HepG2 (cell line): ENCODE data around the gene ZNF117.
A peak's percentile ranks its signal among the peaks of the same experiment; 100 is the strongest.

Source experiments
- ARNT ChIP-seq: fragments of 450-650 bp; IDR thresholded peaks from 2 replicates; pipeline ENCODE4 v1.6.1; 2017
- CEBPG ChIP-seq: IDR thresholded peaks from 2 replicates; pipeline ENCODE4 v1.6.1; 2016
- FOXM1 ChIP-seq: sonication (generic); formaldehyde crosslinking; IDR thresholded peaks from 2 replicates; pipeline ENCODE4 v1.5.0; 2020; ENCODE audit warnings: missing genetic modification reagents
- JUND ChIP-seq: sonication (generic); formaldehyde crosslinking; IDR thresholded peaks from 2 replicates; pipeline ENCODE4 v1.8.0; 2022; ENCODE audit warnings: mild to moderate bottlenecking, missing genetic modification reagents
- KAT7 ChIP-seq: IDR thresholded peaks from 2 replicates; pipeline ENCODE4 v1.6.1; 2018; ENCODE audit warnings: borderline replicate concordance, missing compliant biosample characterization
- PCBP1 ChIP-seq: fragments of 200-400 bp; formaldehyde crosslinking; IDR thresholded peaks from 2 replicates; pipeline ENCODE4 v1.6.1; 2017; ENCODE audit warnings: mild to moderate bottlenecking, low read depth, low read length, borderline replicate concordance
- POLR2AphosphoS5 ChIP-seq: IDR thresholded peaks from 2 replicates; pipeline ENCODE4 v1.6.1; 2012; ENCODE audit warnings: low read depth, low read length
- SOX5 ChIP-seq: IDR thresholded peaks from 2 replicates; pipeline ENCODE4 v1.6.1; 2016; ENCODE audit warnings: borderline replicate concordance
- ZNF274 ChIP-seq: sonication (generic); formaldehyde crosslinking; IDR thresholded peaks from 2 replicates; pipeline ENCODE4 v1.5.1; 2020; ENCODE audit warnings: mild to moderate bottlenecking, missing genetic modification reagents
- ZNF354B ChIP-seq: sonication (generic); formaldehyde crosslinking; IDR thresholded peaks from 2 replicates; pipeline ENCODE4 v1.8.0; 2022; ENCODE audit warnings: mild to moderate bottlenecking, missing genetic modification reagents
- ZNF432 ChIP-seq: sonication (generic); formaldehyde crosslinking; IDR thresholded peaks from 2 replicates; pipeline ENCODE4 v1.5.0; 2020; ENCODE audit warnings: missing genetic modification reagents, mild to moderate bottlenecking, borderline replicate concordance

GRCh38 chr7:64998865-64999164 is 8.0 kb upstream of the ZNF117 start:
- TF ChIP-seq ARNT: no peak
- no peak for TF ChIP-seq FOXM1 (CRISPR knock-in tag)
- TF ChIP-seq ZNF274 (CRISPR knock-in tag): no peak
- no peak for TF ChIP-seq JUND
- TF ChIP-seq PCBP1: no peak
- peak; percentile 57 for TF ChIP-seq POLR2AphosphoS5
- TF ChIP-seq ZNF432: no peak
- no peak for TF ChIP-seq CEBPG (CRISPR knock-in tag)
- no peak for TF ChIP-seq SOX5 (CRISPR knock-in tag)
- TF ChIP-seq KAT7: no peak
- TF ChIP-seq ZNF354B (CRISPR knock-in tag): no peak
